ENCODE measurements around the gene TSPO. TPM values are rescaled to one million over a fixed set of nuclear protein-coding genes. Genes with fewer than 3 reads are reported as not detected.

Gene TSPO
- total RNA-seq, 4 donors from 2014 or later: 101 to 174 (median 113) TPM

GRCh38 chr22:43205261-43205691 lies 53.9 kb downstream of the TSPO start:
- in situ Hi-C loops (cut with MboI; ENCODE audit: low sequenced_read_pairs in 4 of 4) (no loop called here), intact Hi-C loops (cut with DNase I; ENCODE audit: low total_unique reads) (no loop called here)
- Histone ChIP-seq H3K27ac (no peak overlapping the region), H3K4me3 (no peak overlapping the region), H3K9me3 (no peaks in the 10 kb centered on the region), H3K4me1 (no peaks in the 10 kb centered on the region), H3K36me3 (no peaks in the 10 kb centered on the region), H3K27me3 (peaks cover 0 to 3% (median 0%) of the 10 kb centered on the region in 3 donors)
- DNase-seq (no peak), ATAC-seq (no peak)
- TF ChIP-seq CTCF (IDR thresholded peaks at IDR 0.05 in 4 of 5, conservative IDR thresholded peaks at IDR 0.05 in 1 of 5): no peak

- TF ChIP-seq POLR2A (IDR thresholded peaks at IDR 0.05) (no peak), CTCF (IDR thresholded peaks at IDR 0.05 in 4 of 5, conservative IDR thresholded peaks at IDR 0.05 in 1 of 5) (no peak)
- Histone ChIP-seq H3K4me1 (no peaks in the 10 kb centered on the region), H3K9me3 (no peaks in the 10 kb centered on the region), H3K36me3 (no peaks in the 10 kb centered on the region), H3K27me3 (peaks cover 0 to 3% (median 0%) of the 10 kb centered on the region in 3 donors), H3K4me3 (no peak overlapping the region), H3K27ac (no peak overlapping the region)
- DNase-seq (no peak), ATAC-seq (no peak)
- intact Hi-C loops (cut with DNase I; ENCODE audit: low total_unique reads) (no loop called here), in situ Hi-C loops (cut with MboI; ENCODE audit: low sequenced_read_pairs in 4 of 4) (no loop called here)
Measured at GRCh38 chr22:43205748-43206508, 54.6 kb downstream of the TSPO start.

- intact Hi-C loops (cut with DNase I; ENCODE audit: low total_unique reads): no loop called here
- Histone ChIP-seq H3K9me3 (no peaks in the 10 kb centered on the region), H3K27ac (no peak overlapping the region), H3K4me3 (no peak overlapping the region), H3K27me3 (peaks cover 0 to 3% (median 0%) of the 10 kb centered on the region in 3 donors), H3K4me1 (no peaks in the 10 kb centered on the region), H3K36me3 (no peaks in the 10 kb centered on the region)
- in situ Hi-C loops (cut with MboI; ENCODE audit: low sequenced_read_pairs in 4 of 4): no loop called here
- DNase-seq (no peak), ATAC-seq (no peak)
- TF ChIP-seq POLR2A (IDR thresholded peaks at IDR 0.05) (no peak), CTCF (IDR thresholded peaks at IDR 0.05 in 4 of 5, conservative IDR thresholded peaks at IDR 0.05 in 1 of 5) (no peak)
Measured at GRCh38 chr22:43206509-43207161, 55.3 kb downstream of the TSPO start.

GRCh38 chr22:43207386-43207785 lies 56.0 kb downstream of the TSPO start:
- ATAC-seq (no peak), DNase-seq (no peak)
- H3K36me3 ChIP-seq: no peaks in the 10 kb centered on the region
- no peak overlapping the region for H3K27ac ChIP-seq
- no peak overlapping the region for H3K4me3 ChIP-seq
- in situ Hi-C loops (cut with MboI; ENCODE audit: low sequenced_read_pairs in 4 of 4) (no loop called here), intact Hi-C loops (cut with DNase I; ENCODE audit: low total_unique reads) (no loop called here)
- H3K9me3 ChIP-seq: no peaks in the 10 kb centered on the region
- no peaks in the 10 kb centered on the region for H3K4me1 ChIP-seq
- H3K27me3 ChIP-seq: peaks cover 0 to 3% (median 0%) of the 10 kb centered on the region in 3 donors
- TF ChIP-seq CTCF (IDR thresholded peaks at IDR 0.05 in 4 of 5, conservative IDR thresholded peaks at IDR 0.05 in 1 of 5) (no peak), POLR2A (IDR thresholded peaks at IDR 0.05) (no peak)
